ENCODE measurements around the gene NCOA7.
"Not testable (repeated sequence)": the region's sequence is repeated elsewhere in the genome, so short reads cannot be mapped to it uniquely, and the experiment has no call there.

NCOA7 gene

DNA sequence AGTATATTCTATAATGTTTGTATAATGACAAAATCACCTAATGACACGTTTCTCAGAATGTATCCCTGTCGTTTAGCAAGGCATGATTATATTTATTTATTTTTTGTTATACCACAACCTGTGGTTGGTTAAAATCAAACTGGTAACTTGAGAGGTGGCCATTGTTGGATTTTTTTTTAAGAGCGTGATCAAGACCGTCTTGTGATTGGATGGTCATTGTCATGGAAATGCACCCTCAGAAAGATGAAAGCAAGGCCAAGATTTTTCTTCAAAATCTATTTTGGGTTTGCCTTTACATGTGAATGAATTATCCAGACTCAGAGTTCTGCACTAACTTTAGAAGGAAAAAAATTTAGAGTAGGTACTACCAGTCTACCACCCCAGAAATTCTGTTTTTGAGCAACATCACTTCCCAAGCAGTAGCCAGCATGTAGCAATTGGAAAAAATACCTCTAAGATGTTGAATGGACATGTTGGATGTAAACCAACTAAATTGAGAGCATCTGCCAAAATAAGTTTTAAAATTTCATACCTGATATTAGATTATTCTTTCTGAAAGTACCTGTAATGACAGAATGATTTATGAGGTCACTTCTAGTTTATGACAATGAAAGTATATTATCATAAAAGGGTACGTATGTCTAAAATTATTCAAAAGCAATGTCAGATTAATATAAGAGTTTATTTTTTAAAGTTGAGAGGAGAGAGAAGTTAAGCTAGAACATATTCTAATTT lies 50.8 kb downstream of the NCOA7 start:
- no peak for DNase-seq

GRCh38 chr6:125842091-125842626 lies 51.4 kb downstream of the NCOA7 start:
- no peak for DNase-seq

- DNase-seq: no peak
Observed at GRCh38 chr6:125843593-125843992, 52.8 kb downstream of the NCOA7 start.

- no peak for DNase-seq
Observed at GRCh38 chr6:125844989-125845388, 54.2 kb downstream of the NCOA7 start.

- DNase-seq: no peak
Observed at GRCh38 chr6:125846292-125847024, 55.7 kb downstream of the NCOA7 start.

GRCh38 chr6:125848286-125848685 lies 57.5 kb downstream of the NCOA7 start:
- DNase-seq: not testable (repeated sequence)

GRCh38 chr6:125850361-125850760 lies 59.6 kb downstream of the NCOA7 start:
- DNase-seq: peak; percentile 15

DNA sequence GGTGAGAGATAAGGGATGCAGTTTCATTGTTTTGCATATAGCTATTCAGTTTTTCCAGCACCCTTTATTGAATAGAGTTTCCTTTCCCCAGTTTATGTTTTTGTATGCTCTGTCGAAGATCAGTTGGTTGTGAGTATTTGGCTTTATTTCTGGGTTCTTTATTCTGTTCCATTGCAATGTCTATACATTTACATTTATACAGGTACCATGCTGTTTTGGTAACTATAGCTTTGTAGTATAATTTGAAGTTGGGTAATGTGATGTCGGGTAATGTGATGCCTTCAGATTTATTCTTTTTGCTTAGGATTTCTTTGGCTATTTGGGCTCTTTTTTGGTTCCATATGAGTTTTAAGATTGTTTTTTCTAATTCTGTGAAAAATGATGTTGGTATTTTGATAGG lies 61.8 kb downstream of the NCOA7 start:
- DNase-seq: no peak

DNA sequence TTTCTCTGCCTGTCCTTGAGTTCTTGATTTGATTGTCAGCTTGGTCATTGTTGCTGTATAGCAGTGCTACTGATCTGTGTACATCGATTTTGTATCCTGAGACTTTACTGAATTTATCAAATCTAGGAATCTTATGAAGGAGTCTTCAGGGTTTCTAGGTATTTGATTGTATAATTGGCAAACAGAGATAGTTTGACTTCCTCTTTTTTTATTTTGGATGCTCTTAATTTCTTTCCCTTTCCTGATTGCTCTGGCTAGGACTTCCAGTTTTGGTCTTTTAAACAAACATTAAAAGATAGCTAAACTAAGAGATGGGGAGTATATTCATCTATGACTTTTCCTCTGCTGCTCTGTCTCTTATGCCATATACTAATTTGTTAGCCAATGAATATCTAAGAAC lies 62.4 kb downstream of the NCOA7 start:
- DNase-seq: no peak

DNA sequence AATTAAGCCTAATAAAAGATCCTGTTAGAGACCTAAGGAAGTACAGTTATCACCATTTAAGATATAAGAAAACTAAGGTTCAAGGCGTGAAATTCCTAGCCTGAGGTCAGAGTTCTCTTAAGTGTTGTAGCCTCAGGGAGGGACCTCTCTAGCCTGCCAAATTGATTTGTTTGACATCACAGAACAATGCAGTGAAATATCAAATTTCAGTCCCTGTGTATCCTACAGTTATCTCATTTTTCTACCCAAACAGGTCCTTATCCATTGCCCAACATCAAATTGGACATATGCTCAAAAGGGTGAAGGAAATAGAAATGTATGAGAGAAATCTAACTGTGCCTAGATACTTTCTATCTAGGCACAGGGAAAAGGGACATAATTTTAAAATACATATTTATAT lies 63.0 kb downstream of the NCOA7 start:
- DNase-seq: no peak

DNA sequence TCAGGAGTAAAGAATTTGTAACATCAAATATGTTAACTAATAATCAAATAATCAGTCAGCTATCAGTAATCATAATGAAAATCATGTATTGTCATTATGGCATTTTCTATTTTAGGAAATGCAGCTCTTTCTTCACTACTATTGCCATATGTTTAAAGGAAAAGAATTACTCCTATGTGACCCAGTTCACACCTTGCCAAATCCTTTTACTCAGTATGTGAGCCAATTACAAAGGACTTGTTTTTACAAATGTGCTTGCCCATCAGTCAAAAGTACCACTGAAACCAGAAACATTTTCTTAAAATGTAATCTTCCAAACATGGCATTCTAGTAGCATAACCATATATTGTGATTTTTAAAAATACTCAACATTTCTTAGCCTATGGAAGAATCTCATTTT lies 63.6 kb downstream of the NCOA7 start:
- no peak for DNase-seq

DNA sequence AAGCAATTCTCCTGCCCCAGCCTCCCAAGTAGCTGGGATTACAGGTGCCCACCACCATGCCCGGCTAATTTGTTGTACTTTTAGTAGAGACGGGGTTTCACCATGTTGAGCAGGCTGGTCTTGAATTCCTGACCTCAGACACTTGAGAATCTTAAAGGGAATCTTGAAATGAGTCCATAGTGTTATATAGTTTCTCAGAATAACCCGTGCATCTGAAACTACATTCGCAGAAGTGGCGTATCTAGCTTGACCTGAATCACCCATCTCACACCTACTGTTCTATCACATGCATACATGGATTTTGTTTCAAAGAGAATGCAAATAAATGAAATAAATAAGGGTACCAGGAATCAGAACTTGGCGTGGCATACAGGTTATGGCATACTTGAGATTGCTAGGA lies 65.0 kb downstream of the NCOA7 start:
- DNase-seq: no peak

DNA sequence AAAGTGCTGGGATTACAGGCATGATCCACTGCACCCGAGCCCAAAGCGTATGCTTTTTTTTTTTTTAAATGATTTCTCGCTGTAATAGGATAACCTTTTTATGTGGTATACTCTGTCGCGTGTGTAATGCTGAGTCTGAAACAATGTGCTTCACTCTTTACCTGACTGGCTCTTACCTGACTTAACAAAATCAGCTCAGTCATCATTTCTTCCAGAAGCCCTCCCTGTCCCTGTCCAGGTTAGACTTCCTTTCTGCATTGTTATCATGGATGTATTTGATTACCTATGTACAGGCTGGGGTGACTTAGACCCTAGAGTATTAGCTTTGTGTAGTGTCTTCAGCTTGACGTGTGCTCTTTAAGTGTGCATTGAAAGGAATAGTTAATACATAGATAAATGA lies 67.1 kb downstream of the NCOA7 start:
- no peak for DNase-seq

GRCh38 chr6:125858427-125859320 lies 67.9 kb downstream of the NCOA7 start:
- DNase-seq: peak; percentile 69

GRCh38 chr6:125859727-125860126 lies 69.0 kb downstream of the NCOA7 start:
- DNase-seq: no peak

- DNase-seq: no peak
Observed at GRCh38 chr6:125863023-125863422, 72.3 kb downstream of the NCOA7 start.

- DNase-seq: no peak
Observed at GRCh38 chr6:125865015-125865414, 74.3 kb downstream of the NCOA7 start.

- no peak for DNase-seq
Observed at GRCh38 chr6:125866433-125866832, 75.7 kb downstream of the NCOA7 start.

DNA sequence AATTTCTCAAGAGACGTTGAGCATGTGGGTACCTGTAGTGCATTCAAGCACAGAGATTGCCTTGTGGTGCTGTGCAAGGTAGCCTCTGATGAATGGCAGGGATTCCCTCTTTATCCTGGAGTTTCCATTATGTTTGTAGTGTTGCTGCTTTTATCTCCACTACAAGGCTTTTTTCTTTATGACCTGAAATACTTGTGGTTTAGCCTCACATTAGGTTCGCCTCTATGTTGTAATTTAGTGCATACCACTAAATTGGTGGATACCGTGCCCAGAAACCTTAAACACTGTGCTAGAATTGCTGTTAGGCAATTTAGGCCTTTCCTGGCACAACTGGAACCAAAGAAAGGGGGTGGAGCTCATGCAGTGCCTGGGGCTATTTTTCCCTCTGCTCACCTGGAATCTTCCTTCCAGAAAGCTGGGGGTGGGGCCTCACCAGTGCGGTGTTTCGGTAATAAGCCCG lies 76.8 kb downstream of the NCOA7 start:
- no peak for DNase-seq

DNA sequence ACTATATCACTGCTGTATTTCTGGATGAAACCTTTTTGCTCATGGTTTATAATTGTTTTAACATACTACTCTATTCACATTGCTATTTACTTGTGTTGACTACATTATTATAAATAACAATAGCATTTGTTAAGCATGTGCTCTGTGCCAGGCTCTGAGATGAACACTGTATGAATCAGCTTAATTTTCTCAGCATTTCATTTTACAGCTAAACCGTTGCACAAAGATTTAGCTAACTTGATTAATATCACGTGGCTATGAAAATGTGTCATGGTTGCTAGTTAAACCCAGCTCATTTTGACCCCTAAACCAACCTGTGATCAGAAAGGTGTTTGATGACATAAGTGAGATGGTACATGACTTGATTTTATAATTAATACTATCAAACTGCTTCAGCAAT lies 77.5 kb downstream of the NCOA7 start:
- DNase-seq: no peak

GRCh38 chr6:125868678-125869395 lies 78.1 kb downstream of the NCOA7 start:
- DNase-seq: no peak

DNA sequence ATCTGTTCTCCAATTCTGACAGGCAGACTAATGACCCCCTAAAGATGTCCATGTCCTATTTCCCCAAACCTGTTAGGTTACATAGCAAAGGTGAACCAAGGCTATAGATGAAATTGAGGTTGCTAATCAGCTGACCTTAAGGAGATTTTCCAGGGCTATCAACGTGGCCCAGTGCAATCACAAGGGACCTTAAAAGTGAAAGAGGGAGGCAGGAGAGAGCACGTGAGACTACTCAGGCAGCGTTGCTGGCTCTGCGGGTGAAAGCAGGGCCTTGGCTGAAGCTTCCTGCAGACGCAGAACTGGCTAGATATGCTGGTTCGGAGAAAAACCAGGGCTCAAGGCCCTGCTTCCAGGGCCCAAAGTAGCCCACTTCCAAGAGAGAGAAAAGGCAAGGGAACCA lies 78.7 kb downstream of the NCOA7 start:
- DNase-seq: no peak

Data from eye (tissue), 1 donor.